PFSK-1 (cell line): Measurements from ENCODE around the gene PDE8A.

Source experiments
- FOXP2 ChIP-seq: optimal IDR thresholded peaks from 2 replicates; pipeline ENCODE3; 2011; ENCODE audit warnings: borderline replicate concordance, control low read depth, inconsistent platforms; ENCODE audit not compliant: insufficient read depth; ENCODE audit errors: extremely low read length, extremely low read depth
- POLR2AphosphoS5 ChIP-seq: IDR thresholded peaks from 2 replicates; pipeline ENCODE4 v1.6.1; 2012; ENCODE audit warnings: low read depth, mild to moderate bottlenecking, control low read depth, low read length, moderate library complexity
- REST ChIP-seq, 2 experiments: IDR thresholded peaks; 2 replicates each; pipeline versions ENCODE4 v1.6.1 to v1.8.0; 2011 to 2012; ENCODE audit warnings: low read depth in 2 of 2, low read length in 2 of 2, control low read depth in 1 of 2, inconsistent platforms in 1 of 2, mild to moderate bottlenecking in 1 of 2, moderate library complexity in 1 of 2; ENCODE audit not compliant: insufficient read depth in 1 of 2
- SIN3A ChIP-seq: IDR thresholded peaks from 2 replicates; pipeline ENCODE4 v1.6.1; 2012; ENCODE audit warnings: mild to moderate bottlenecking, low read length, moderate library complexity, borderline replicate concordance; ENCODE audit not compliant: insufficient read depth
- TAF1 ChIP-seq: IDR thresholded peaks from 2 replicates; pipeline ENCODE4 v1.6.1; 2012; ENCODE audit warnings: low read length, control low read depth, borderline replicate concordance; ENCODE audit not compliant: insufficient read depth

Gene PDE8A

GRCh38 chr15:85003593-85004312 lies 22.1 kb downstream of the PDE8A start:
- TF ChIP-seq TAF1 (no peak), REST (IDR thresholded peaks at IDR 0.05; ENCODE audit: insufficient read depth in 1 of 2, low read depth in 2 of 2, low read length in 2 of 2) (no peak), SIN3A (no peak), POLR2AphosphoS5 (no peak), FOXP2 (no peak)

- TF ChIP-seq FOXP2 (no peak), REST (IDR thresholded peaks at IDR 0.05; ENCODE audit: insufficient read depth in 1 of 2, low read depth in 2 of 2, low read length in 2 of 2) (no peak), SIN3A (no peak), POLR2AphosphoS5 (no peak), TAF1 (no peak)
Observed at GRCh38 chr15:85004550-85004949, 22.9 kb downstream of the PDE8A start.

DNA sequence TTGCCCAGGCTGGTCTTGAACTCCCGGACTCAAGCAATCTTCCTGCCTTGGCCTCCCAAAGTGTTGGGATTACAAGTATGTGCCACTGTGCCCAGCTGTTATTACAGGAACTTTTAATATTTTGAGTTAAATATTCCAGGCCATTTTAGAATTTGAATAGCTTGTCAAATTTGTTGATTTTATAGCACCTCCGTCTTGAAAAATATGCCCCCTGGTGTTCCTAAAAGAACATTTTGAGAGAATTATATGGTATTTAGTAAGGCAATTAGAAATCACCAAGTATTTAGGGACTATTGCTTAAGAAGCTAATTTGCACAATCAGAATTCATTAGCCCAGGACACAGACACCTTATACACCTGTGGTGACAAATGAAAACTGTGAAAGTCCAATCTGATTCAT lies 23.7 kb downstream of the PDE8A start:
- TF ChIP-seq FOXP2 (no peak), SIN3A (no peak), TAF1 (no peak), REST (IDR thresholded peaks at IDR 0.05; ENCODE audit: insufficient read depth in 1 of 2, low read depth in 2 of 2, low read length in 2 of 2) (no peak), POLR2AphosphoS5 (no peak)

GRCh38 chr15:85005746-85006145 lies 24.1 kb downstream of the PDE8A start:
- TF ChIP-seq REST (IDR thresholded peaks at IDR 0.05; ENCODE audit: insufficient read depth in 1 of 2, low read depth in 2 of 2, low read length in 2 of 2) (no peak), TAF1 (no peak), FOXP2 (no peak), SIN3A (no peak), POLR2AphosphoS5 (no peak)

- TF ChIP-seq FOXP2 (no peak), POLR2AphosphoS5 (no peak), TAF1 (no peak), SIN3A (no peak), REST (IDR thresholded peaks at IDR 0.05; ENCODE audit: insufficient read depth in 1 of 2, low read depth in 2 of 2, low read length in 2 of 2) (no peak)
Observed at GRCh38 chr15:85006201-85006600, 24.5 kb downstream of the PDE8A start.
